Measurements from ENCODE around the gene MS4A14.

GRCh38 chr11:60389279-60389910 lies 6.9 kb upstream of the MS4A14 start:
- TF ChIP-seq, protein P1, sequence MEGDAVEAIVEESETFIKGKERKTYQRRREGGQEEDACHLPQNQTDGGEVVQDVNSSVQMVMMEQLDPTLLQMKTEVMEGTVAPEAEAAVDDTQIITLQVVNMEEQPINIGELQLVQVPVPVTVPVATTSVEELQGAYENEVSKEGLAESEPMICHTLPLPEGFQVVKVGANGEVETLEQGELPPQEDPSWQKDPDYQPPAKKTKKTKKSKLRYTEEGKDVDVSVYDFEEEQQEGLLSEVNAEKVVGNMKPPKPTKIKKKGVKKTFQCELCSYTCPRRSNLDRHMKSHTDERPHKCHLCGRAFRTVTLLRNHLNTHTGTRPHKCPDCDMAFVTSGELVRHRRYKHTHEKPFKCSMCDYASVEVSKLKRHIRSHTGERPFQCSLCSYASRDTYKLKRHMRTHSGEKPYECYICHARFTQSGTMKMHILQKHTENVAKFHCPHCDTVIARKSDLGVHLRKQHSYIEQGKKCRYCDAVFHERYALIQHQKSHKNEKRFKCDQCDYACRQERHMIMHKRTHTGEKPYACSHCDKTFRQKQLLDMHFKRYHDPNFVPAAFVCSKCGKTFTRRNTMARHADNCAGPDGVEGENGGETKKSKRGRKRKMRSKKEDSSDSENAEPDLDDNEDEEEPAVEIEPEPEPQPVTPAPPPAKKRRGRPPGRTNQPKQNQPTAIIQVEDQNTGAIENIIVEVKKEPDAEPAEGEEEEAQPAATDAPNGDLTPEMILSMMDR (IDR thresholded peaks at IDR 0.05) = no peak
- TF ChIP-seq CHD4 (IDR thresholded peaks at IDR 0.05; ENCODE audit: borderline replicate concordance) (no peak), MYC (IDR thresholded peaks at IDR 0.05; ENCODE audit: borderline replicate concordance, low read length) (no peak), SMC3 (IDR thresholded peaks at IDR 0.05) (no peak), EP300 (IDR thresholded peaks at IDR 0.05) (no peak), SREBF2 (IDR thresholded peaks at IDR 0.05) (no peak), HOXB13 (CRISPR knock-in tag; IDR thresholded peaks at IDR 0.05; ENCODE audit: low read depth) (no peak), CEBPB (IDR thresholded peaks at IDR 0.05) (no peak), KDM5A (IDR thresholded peaks at IDR 0.05) (no peak)
- TF ChIP-seq, protein P2, sequence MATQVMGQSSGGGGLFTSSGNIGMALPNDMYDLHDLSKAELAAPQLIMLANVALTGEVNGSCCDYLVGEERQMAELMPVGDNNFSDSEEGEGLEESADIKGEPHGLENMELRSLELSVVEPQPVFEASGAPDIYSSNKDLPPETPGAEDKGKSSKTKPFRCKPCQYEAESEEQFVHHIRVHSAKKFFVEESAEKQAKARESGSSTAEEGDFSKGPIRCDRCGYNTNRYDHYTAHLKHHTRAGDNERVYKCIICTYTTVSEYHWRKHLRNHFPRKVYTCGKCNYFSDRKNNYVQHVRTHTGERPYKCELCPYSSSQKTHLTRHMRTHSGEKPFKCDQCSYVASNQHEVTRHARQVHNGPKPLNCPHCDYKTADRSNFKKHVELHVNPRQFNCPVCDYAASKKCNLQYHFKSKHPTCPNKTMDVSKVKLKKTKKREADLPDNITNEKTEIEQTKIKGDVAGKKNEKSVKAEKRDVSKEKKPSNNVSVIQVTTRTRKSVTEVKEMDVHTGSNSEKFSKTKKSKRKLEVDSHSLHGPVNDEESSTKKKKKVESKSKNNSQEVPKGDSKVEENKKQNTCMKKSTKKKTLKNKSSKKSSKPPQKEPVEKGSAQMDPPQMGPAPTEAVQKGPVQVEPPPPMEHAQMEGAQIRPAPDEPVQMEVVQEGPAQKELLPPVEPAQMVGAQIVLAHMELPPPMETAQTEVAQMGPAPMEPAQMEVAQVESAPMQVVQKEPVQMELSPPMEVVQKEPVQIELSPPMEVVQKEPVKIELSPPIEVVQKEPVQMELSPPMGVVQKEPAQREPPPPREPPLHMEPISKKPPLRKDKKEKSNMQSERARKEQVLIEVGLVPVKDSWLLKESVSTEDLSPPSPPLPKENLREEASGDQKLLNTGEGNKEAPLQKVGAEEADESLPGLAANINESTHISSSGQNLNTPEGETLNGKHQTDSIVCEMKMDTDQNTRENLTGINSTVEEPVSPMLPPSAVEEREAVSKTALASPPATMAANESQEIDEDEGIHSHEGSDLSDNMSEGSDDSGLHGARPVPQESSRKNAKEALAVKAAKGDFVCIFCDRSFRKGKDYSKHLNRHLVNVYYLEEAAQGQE (IDR thresholded peaks at IDR 0.05) = no peak
- TF ChIP-seq, protein P3, sequence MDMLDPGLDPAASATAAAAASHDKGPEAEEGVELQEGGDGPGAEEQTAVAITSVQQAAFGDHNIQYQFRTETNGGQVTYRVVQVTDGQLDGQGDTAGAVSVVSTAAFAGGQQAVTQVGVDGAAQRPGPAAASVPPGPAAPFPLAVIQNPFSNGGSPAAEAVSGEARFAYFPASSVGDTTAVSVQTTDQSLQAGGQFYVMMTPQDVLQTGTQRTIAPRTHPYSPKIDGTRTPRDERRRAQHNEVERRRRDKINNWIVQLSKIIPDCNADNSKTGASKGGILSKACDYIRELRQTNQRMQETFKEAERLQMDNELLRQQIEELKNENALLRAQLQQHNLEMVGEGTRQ (IDR thresholded peaks at IDR 0.05) = no peak

Data from A549 (cell line).